Heart left ventricle (tissue), 16 donors: Measurements from ENCODE around the gene KIF5A. TPM values are rescaled to one million over a fixed set of nuclear protein-coding genes. Genes with fewer than 3 reads are reported as not detected.
A peak's percentile ranks its signal among the peaks of the same experiment; 100 is the strongest.

Experiments
- ATAC-seq, 4 donors: fragments of 200-7000 bp; cut with Tn5 transposase; one replicate each; pipeline ENCODE4 v1.9.1; 2020 to 2022; ENCODE audit warnings: moderate library complexity in 4 of 4, mild to moderate bottlenecking in 3 of 4, moderate number of reproducible peaks in 1 of 4
- DNase-seq, 5 donors: peaks; one replicate each; pipeline ENCODE4 v3.0.0-alpha.2; 2020
- H3K27ac ChIP-seq, 12 donors: fragments of 200-600 bp; sonication (generic) in 4 of 12; one replicate each; pipeline versions ENCODE4 v1.5.0 to v1.8.0; 2016 to 2022; ENCODE audit warnings: mild to moderate bottlenecking in 2 of 12
- H3K27me3 ChIP-seq, 9 donors: fragments of 200-600 bp; sonication (generic) in 2 of 9; one replicate each; pipeline versions ENCODE4 v1.5.1 to v1.8.0; 2016 to 2022; ENCODE audit warnings: mild to moderate bottlenecking in 3 of 9
- H3K36me3 ChIP-seq, 9 donors: fragments of 200-600 bp; sonication (generic) in 2 of 9; one replicate each; pipeline versions ENCODE4 v1.5.0 to v1.8.0; 2018 to 2022; ENCODE audit warnings: mild to moderate bottlenecking in 2 of 9
- H3K4me1 ChIP-seq, 12 donors: fragments of 200-600 bp; sonication (generic) in 4 of 12; one replicate each; pipeline versions ENCODE4 v1.5.0 to v1.8.0; 2016 to 2022; ENCODE audit warnings: mild to moderate bottlenecking in 3 of 12
- H3K4me3 ChIP-seq, 12 donors: fragments of 200-600 bp; sonication (generic) in 4 of 12; one replicate each; pipeline versions ENCODE4 v1.5.0 to v1.8.0; 2017 to 2022; ENCODE audit warnings: mild to moderate bottlenecking in 9 of 12, moderate library complexity in 4 of 12
- H3K9me3 ChIP-seq, 12 donors: fragments of 200-600 bp; sonication (generic) in 4 of 12; one replicate each; pipeline versions ENCODE4 v1.5.0 to v1.8.0; 2016 to 2022; ENCODE audit warnings: mild to moderate bottlenecking in 1 of 12
- POLR2A ChIP-seq, 2 donors: fragments of 450-650 bp; IDR thresholded peaks; one replicate each; pipeline ENCODE4 v1.6.1; 2017; ENCODE audit warnings: antibody characterized with exemption in 2 of 2, mild to moderate bottlenecking in 2 of 2, moderate library complexity in 2 of 2
- WGBS, 4 donors: extraction: QIAGEN DNeasy Blood & Tissue Kit in 2 of 4; methylation state at CpG; one replicate each; pipeline versions ENCODE4 v1.1.5 to v1.1.7; 2013 to 2018; 5-methylcytosine and 5-hydroxymethylcytosine counted together
- intact Hi-C, 10 donors: fragments of 100-400 bp; cut with DNase I; formaldehyde crosslinking; loops; one replicate each; pipeline versions ENCODE4 v1.11.1 to v1.14.2; 2022
- polyA plus RNA-seq, 2 donors: library from polyadenylated mRNA; stranded (reverse); fragments of 200-250 nt; gene quantifications; one replicate each; pipeline ENCODE4 v1.2.3, GENCODE V29; 2013
- total RNA-seq, 9 donors: library from RNA; depleted of rRNA in 2 of 9; stranded (reverse); fragments of >200 nt in 2 of 9; fragmentation: NEBNext Ultra II Directional in 3 of 9; extraction: Animal tissue kit (Norgen Biotek cat#: 25700) in 3 of 9; gene quantifications; one replicate each; pipeline versions ENCODE4 v1.1.0 to v1.2.4, GENCODE V29; 2016 to 2023
- TF ChIP-seq, protein P1 (sequence below), 12 donors: fragments of 200-600 bp; sonication (generic) in 4 of 12; IDR thresholded peaks; one replicate each; pipeline versions ENCODE4 v1.5.0 to v1.8.0; 2018 to 2022; ENCODE audit warnings: antibody characterized with exemption in 12 of 12, mild to moderate bottlenecking in 5 of 12
- donor health status: ischemic (EF 13 %, LVEDD 7.1; RV severe dilation, severe dysfunction).
- donor health status: healthy with polysubstance abuse.
- donor health status: DM: no; HTN: yes; CAD: no.
- donor health status: DM: no; HTN: no; CAD: no.
- donor health status: ischemic (EF 25% LVEDD 6.9; RV normal size, moderate dysfunction).
- donor health status: ischemic (EF 25% LVEDD 5.7; RV mildly dilated, moderate dysfunction).
- donor health status: healthy.
- donor health status: DM: yes; HTN: yes; CAD: no.
- donor health status: ischemic (EF 35%, LVEDD 5.7; RV mildly dilated, moderate dysfunction).
- donor health status: nonischemic (EF 11% LVEDD 7.7; RV severe dilation, severe dysfunction).
- donor health status: DM: yes; HTN: yes; CAD: no.
- donor health status: PGD.
- donor health status: ischemic (EF 29% LVEDD 5.4; RV normal size, mild dysfunction).
- donor health status: nonischemic (EF 23%, LVEDD 6.1; RV moderate dilation, normal function).

The KIF5A gene
- total and polyA plus RNA-seq, 11 donors: 0.06 to 0.31 (median 0.14) TPM; not detected in 3

DNA sequence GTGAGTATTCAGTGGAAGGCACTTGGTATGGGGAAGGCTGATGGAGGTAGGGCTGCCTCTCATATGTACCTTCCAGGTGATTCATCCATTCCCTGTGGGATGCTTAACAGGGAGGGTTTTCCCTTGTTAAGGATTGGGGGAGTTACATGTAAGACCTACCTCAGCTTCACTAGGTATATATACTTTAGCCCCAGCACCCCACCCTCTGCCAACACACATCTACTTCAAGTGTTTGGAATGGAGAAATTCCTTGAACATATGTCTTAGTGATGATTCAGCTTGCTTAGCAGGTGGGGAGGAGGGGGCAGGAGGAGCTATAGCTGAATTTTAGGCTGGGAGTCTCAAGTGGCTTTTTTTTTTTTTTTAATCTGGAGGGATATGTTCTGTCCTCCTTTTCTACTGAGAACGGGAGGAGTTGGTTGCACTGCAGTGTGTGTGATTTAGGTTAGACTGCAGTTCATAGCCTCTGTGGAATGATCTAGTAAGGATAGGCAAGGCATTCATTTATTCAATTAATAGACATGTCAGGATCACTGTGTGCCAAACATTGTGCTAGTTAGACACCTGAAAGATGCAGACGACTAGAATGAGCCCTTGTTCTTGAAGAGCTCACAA is 42.8 kb downstream of the KIF5A start:
- DNase-seq (no peak), ATAC-seq (no peak)
- Histone ChIP-seq H3K4me1 (peaks cover 0 to 27% (median 14%) of the 10 kb centered on the region in 12 donors), H3K4me3 (peak overlapping the region in 5 of 12 donors; percentile 80 to 96 (median 89)), H3K36me3 (peaks cover 0 to 39% (median 34%) of the 10 kb centered on the region in 9 donors), H3K9me3 (no peaks in the 10 kb centered on the region), H3K27ac (no peak overlapping the region), H3K27me3 (peaks cover 0 to 8% (median 0%) of the 10 kb centered on the region in 9 donors)
- intact Hi-C loops: no loop called here
- TF ChIP-seq POLR2A (IDR thresholded peaks at IDR 0.05): no peak
- TF ChIP-seq, protein P1, sequence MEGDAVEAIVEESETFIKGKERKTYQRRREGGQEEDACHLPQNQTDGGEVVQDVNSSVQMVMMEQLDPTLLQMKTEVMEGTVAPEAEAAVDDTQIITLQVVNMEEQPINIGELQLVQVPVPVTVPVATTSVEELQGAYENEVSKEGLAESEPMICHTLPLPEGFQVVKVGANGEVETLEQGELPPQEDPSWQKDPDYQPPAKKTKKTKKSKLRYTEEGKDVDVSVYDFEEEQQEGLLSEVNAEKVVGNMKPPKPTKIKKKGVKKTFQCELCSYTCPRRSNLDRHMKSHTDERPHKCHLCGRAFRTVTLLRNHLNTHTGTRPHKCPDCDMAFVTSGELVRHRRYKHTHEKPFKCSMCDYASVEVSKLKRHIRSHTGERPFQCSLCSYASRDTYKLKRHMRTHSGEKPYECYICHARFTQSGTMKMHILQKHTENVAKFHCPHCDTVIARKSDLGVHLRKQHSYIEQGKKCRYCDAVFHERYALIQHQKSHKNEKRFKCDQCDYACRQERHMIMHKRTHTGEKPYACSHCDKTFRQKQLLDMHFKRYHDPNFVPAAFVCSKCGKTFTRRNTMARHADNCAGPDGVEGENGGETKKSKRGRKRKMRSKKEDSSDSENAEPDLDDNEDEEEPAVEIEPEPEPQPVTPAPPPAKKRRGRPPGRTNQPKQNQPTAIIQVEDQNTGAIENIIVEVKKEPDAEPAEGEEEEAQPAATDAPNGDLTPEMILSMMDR (IDR thresholded peaks at IDR 0.05): no peak
- WGBS, 4 donors: 66 to 85% (median 77%) methylated on average over 2 of the region's 2 CpGs

DNA sequence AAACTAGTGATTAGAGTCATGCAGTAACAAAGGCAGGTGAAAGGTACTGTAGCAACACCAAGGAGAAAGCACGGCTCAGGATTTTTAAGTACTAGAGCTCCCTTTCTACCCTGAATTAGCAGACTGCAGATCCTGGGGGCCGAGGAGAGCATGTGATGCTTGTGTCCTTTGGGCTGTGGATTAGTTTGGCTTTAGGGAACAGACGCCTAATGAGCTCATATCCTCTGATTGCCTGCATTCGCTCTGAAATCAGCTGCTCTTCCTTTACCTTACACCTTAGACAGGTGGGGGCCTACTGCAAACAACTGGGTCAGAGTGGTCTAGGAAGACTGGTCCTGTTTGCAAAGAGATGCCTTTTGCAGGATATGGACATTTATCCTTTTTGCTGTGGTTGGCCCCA is 43.3 kb downstream of the KIF5A start:
- H3K4me1 ChIP-seq: peaks cover 0 to 27% (median 14%) of the 10 kb centered on the region in 12 donors
- TF ChIP-seq, protein P1 (IDR thresholded peaks at IDR 0.05): no peak
- no peak for TF ChIP-seq POLR2A (IDR thresholded peaks at IDR 0.05)
- 66 to 84% (median 81%) methylated on average over 4 of the region's 4 CpGs for WGBS, 4 donors
- no peaks in the 10 kb centered on the region for H3K9me3 ChIP-seq
- no peak overlapping the region for H3K27ac ChIP-seq
- intact Hi-C loops: no loop called here
- H3K27me3 ChIP-seq: peaks cover 0 to 2% (median 0%) of the 10 kb centered on the region in 9 donors
- ATAC-seq (no peak), DNase-seq (no peak)
- H3K4me3 ChIP-seq: peak overlapping the region in 2 of 12 donors; percentile 26 to 91
- peaks cover 0 to 44% (median 40%) of the 10 kb centered on the region in 9 donors for H3K36me3 ChIP-seq

DNA sequence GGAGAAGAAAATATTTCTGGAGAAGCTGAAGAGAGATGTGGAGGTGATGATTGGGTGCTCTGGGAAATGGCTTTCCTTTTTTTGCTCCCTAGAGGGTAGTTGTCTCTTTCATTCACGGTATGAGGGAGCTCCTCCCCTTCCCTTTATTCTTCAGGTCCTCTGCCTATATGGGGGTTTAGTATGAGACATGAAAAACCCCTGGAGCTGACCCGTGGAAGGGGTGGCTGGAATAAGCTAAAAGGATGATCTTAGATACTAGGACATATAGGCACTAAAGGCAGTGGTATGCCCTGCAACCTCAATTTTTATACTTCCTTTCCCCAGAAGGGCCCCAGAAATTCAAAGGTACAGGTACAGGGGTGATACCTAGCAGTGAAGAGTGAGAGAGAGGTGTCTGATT is 50.6 kb downstream of the KIF5A start:
- H3K27ac ChIP-seq: no peak overlapping the region
- 54 to 71% (median 65%) methylated on average over 2 of the region's 2 CpGs for WGBS, 4 donors

DNA sequence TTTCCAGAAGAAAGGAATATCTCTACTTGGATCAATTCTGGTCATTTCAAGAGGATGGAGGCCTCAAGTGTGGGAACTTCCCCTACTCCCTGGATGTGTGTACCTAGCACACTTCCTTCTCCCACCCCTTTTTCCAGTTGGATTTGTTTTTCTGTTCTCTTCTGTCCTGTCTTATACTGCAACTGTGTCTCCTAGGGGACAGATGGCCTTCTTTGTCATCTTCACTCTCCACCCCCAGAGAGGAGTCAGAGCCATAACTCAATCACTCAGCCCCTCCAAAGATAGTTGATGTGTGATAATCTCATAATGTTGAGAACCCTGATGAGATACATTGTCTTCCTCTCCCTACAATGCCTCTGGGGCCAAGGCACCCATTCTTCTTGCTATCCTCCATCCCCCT is 52.7 kb downstream of the KIF5A start:
- ATAC-seq: no peak
- TF ChIP-seq, protein P1 (IDR thresholded peaks at IDR 0.05): no peak
- no peak for TF ChIP-seq POLR2A (IDR thresholded peaks at IDR 0.05)
- H3K27ac ChIP-seq: peak overlapping the region in 7 of 12 donors; percentile 0 to 95 (median 91)
- H3K4me1 ChIP-seq: peaks cover 0 to 29% (median 15%) of the 10 kb centered on the region in 12 donors
- H3K4me3 ChIP-seq: no peak overlapping the region
- no peaks in the 10 kb centered on the region for H3K27me3 ChIP-seq
- H3K9me3 ChIP-seq: no peaks in the 10 kb centered on the region
- intact Hi-C loops: no loop called here
- no peak for DNase-seq
- H3K36me3 ChIP-seq: peaks cover 0 to 66% (median 45%) of the 10 kb centered on the region in 9 donors

More for the DNA sequence above, 50.6 kb downstream of the KIF5A start:
- H3K4me1 ChIP-seq: peaks cover 0 to 21% (median 13%) of the 10 kb centered on the region in 12 donors
- DNase-seq (no peak), ATAC-seq (no peak)
- TF ChIP-seq, protein P1 (IDR thresholded peaks at IDR 0.05): no peak
- no peak for TF ChIP-seq POLR2A (IDR thresholded peaks at IDR 0.05)
- H3K4me3 ChIP-seq: no peak overlapping the region
- intact Hi-C loops: no loop called here
- no peaks in the 10 kb centered on the region for H3K27me3 ChIP-seq
- H3K9me3 ChIP-seq: no peaks in the 10 kb centered on the region
- peaks cover 0 to 73% (median 65%) of the 10 kb centered on the region in 9 donors for H3K36me3 ChIP-seq
